GM18867 (cell line): ENCODE measurements around the gene P2RY6.

Experiments
- ATAC-seq: cut with Tn5 transposase; IDR thresholded peaks from one replicate; pipeline ENCODE4 v1.9.1; 2021; ENCODE audit warnings: mild to moderate bottlenecking, moderate library complexity; ENCODE audit not compliant: unreplicated experiment

P2RY6 gene

GRCh38 chr11:73331138-73331916 lies 59.2 kb downstream of the P2RY6 start:
- ATAC-seq, result no peak

- no peak for ATAC-seq
Measured at GRCh38 chr11:73333173-73333572, 61.0 kb downstream of the P2RY6 start.

DNA sequence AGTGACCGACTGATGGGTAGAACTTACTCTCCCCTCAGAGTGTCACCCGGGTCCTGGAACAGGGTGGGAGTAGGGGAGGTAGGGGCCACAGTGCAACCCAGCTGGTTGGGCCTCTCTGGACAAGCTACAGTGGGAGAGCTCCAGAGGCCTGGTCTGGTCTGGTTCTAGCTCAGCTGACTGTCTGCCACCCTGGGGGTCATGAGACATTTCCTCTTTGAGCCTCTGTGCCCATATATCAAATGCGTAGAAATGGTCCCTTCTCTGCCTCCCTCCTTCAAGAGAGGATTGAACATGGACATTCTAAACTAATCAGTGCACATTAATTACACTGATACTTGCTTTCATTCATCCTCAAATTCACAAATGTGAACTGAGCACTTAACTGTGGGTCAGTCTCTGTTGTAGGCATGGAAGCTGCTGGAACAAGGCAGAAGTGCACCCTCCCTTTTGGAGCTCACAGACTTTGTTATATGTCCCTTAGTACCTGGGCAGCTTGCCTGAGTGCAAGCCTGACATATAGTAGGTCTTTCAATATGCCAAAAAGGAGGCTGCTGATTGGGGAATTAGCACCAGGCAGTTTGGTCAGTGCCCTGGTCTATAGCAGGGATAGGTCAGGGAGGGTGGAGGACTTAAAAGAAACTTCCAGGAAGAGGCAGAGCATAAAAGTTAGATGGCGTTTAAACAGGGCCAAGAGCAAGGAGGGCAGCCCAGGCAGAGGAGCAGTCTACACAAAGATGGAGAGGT lies 61.7 kb downstream of the P2RY6 start:
- no peak for ATAC-seq

- no peak for ATAC-seq
Measured at GRCh38 chr11:73334384-73335203, 62.5 kb downstream of the P2RY6 start.

- ATAC-seq, result no peak
Measured at GRCh38 chr11:73335204-73335923, 63.2 kb downstream of the P2RY6 start.

DNA sequence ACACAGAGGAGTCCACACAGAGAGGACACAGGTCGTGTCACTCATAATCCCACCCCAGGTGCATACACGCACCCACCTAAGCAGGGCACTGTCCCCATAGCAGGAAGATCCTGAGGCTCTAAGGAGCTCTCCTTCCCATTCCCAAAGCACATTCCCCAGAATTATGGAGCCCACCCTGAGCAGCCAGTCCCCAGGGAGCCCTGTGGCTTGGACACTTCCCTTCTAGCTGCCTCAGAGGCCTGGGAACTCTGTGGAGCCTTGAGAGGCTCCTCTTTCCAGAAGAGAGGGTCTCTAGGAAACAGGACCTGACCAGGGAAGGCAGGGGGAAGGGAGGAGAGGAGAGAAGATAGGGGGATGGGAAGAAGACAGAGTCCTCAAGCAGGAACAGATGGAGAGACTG lies 65.7 kb downstream of the P2RY6 start:
- ATAC-seq, result no peak

DNA sequence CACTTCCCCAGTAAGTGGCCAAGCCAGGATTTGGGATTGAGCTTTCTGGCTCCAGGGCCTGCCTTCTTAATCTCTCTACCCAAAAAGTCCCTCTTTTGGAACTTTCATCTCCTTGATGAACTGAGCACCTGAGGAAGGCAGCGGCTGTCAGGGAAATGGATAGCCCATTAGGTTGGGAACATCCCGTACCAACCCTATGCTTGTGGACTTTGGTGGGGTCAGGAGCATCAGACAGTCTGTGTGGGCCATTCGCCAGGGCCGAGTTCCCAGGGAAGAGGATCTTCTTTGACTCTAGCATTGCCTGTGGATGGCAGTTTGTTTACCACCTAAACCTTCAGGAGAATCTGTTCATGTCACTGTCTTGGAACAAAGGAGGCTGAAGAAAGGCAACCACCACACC lies 66.1 kb downstream of the P2RY6 start:
- ATAC-seq, result no peak

- no peak for ATAC-seq
Measured at GRCh38 chr11:73340164-73340563, 68.0 kb downstream of the P2RY6 start.

DNA sequence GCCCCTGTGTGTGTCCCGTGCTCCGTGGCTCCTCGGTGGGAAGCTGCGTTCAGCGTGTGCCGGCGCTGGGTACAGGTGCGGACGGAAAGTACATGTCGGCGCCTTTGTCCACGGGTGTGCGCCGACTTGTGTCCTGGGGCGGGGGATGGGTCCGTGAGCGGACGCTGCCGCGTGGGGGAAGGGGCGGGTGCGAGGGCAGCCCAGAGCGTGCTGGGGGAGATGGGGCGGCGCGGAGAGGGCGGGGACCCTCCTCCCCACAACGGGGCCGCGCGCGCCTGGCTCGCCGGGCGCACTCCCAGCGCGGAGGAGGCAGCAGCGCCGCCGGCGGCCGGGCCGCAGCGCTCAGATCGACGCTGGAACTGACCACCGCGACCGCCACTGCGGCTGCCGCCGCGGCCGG lies 70.5 kb downstream of the P2RY6 start:
- ATAC-seq, result no peak

GRCh38 chr11:73343076-73343873 lies 71.1 kb downstream of the P2RY6 start:
- no peak for ATAC-seq

DNA sequence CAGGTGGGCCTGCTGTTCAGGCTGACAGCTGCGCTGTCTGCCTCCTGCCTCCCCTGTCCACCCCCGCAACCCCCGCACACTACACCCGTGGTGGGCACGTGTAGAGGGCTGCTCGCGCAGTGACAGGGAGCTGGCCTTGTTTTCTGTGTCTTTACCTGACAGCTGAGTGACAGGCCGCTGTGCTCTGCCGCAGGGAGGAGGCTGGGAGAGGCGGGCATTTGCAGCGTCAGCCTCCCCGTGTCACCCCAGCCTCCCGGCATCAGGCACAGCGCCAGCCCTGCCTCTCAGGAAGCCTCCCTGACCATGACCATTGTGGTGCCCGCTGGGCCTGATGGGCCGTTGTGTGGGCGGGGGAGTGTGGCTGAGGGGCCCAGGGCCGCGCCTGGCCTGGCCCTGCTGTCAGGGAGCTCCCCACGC lies 72.1 kb downstream of the P2RY6 start:
- ATAC-seq, result no peak

- ATAC-seq, result no peak
Measured at GRCh38 chr11:73345481-73346160, 73.5 kb downstream of the P2RY6 start.

DNA sequence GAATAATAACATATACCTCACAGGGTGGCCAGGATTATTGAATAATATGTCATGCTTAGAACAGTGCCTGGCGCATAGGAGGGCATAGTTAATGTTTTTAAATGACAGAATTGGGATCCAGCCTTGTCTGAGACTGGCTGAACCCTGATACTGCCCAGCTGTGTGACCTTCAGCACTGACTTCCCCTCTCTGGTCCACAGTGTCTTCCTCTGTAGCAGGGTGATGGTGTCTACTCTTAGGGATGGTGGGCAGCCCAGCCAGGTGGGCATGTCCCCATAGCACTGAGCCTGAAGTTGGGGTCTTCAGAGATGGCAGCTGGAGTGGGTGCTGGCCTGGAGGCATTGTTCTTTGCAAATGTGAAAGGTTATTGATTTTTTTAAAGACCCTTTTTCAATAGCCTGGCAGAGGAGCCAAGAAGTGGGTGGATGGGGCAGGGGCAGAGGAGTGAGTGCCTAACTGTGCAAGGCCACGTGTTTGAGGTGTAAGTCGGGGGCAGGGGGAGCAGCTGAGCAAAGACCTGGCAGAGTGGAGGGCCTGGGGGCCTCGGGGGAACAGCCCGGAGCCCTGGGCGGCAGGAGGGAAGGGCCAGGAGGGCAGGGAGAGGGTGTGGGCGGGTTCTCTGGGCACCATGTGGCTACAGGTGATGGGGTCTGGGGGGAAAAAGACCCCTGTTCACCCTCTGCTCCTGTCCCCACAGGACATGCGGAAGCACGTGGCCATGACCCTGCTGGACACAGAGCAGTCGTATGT lies 74.2 kb downstream of the P2RY6 start:
- no peak for ATAC-seq

- ATAC-seq, result no peak
Measured at GRCh38 chr11:73347067-73347466, 74.9 kb downstream of the P2RY6 start.
